Measurements from ENCODE around the gene SH3YL1.

SH3YL1 gene

GRCh38 chr2:213932-214693 is 49.7 kb downstream of the SH3YL1 start:
- Histone ChIP-seq H3K4me3 (ENCODE audit: low read depth, low read length) (no peak overlapping the region), H3K27me3 (ENCODE audit: control insufficient read depth, insufficient read depth, low read length) (no peaks in the 10 kb centered on the region; the same call in 1 of the 2 replicates), H3K9ac (ENCODE audit: low read depth, low read length) (no peak overlapping the region), H3K9me3 (ENCODE audit: control insufficient read depth, insufficient read depth, low read length) (peaks cover 6% of the 10 kb centered on the region; the same call in 1 of the 2 replicates), H3K36me3 (ENCODE audit: control insufficient read depth, insufficient read depth, low read length) (no peaks in the 10 kb centered on the region), H3K4me1 (ENCODE audit: control insufficient read depth, insufficient read depth, low read length) (no peaks in the 10 kb centered on the region), H3K27ac (ENCODE audit: low read depth, low read length) (no peak overlapping the region)

- no peaks in the 10 kb centered on the region; the same call in 1 of the 2 replicates for H3K27me3 ChIP-seq (ENCODE audit: control insufficient read depth, insufficient read depth, low read length)
- no peaks in the 10 kb centered on the region for H3K36me3 ChIP-seq (ENCODE audit: control insufficient read depth, insufficient read depth, low read length)
- no peak overlapping the region for H3K4me3 ChIP-seq (ENCODE audit: low read depth, low read length)
- H3K9me3 ChIP-seq (ENCODE audit: control insufficient read depth, insufficient read depth, low read length), result peaks cover 8% of the 10 kb centered on the region; the same call in 1 of the 2 replicates
- no peak overlapping the region for H3K27ac ChIP-seq (ENCODE audit: low read depth, low read length)
- H3K4me1 ChIP-seq (ENCODE audit: control insufficient read depth, insufficient read depth, low read length), result no peaks in the 10 kb centered on the region
- no peak overlapping the region for H3K9ac ChIP-seq (ENCODE audit: low read depth, low read length)
Measured at GRCh38 chr2:211486-212184, 52.2 kb downstream of the SH3YL1 start.

GRCh38 chr2:210660-211059 is 53.2 kb downstream of the SH3YL1 start:
- Histone ChIP-seq H3K27ac (ENCODE audit: low read depth, low read length) (no peak overlapping the region), H3K9ac (ENCODE audit: low read depth, low read length) (no peak overlapping the region), H3K4me1 (ENCODE audit: control insufficient read depth, insufficient read depth, low read length) (no peaks in the 10 kb centered on the region), H3K36me3 (ENCODE audit: control insufficient read depth, insufficient read depth, low read length) (no peaks in the 10 kb centered on the region), H3K27me3 (ENCODE audit: control insufficient read depth, insufficient read depth, low read length) (no peaks in the 10 kb centered on the region; the same call in 1 of the 2 replicates), H3K4me3 (ENCODE audit: low read depth, low read length) (no peak overlapping the region), H3K9me3 (ENCODE audit: control insufficient read depth, insufficient read depth, low read length) (peaks cover 8% of the 10 kb centered on the region; the same call in 1 of the 2 replicates)

- no peaks in the 10 kb centered on the region; the same call in 1 of the 2 replicates for H3K27me3 ChIP-seq (ENCODE audit: control insufficient read depth, insufficient read depth, low read length)
- H3K4me3 ChIP-seq (ENCODE audit: low read depth, low read length), result no peak overlapping the region
- no peak overlapping the region for H3K9ac ChIP-seq (ENCODE audit: low read depth, low read length)
- peaks cover 8% of the 10 kb centered on the region; the same call in 1 of the 2 replicates for H3K9me3 ChIP-seq (ENCODE audit: control insufficient read depth, insufficient read depth, low read length)
- H3K36me3 ChIP-seq (ENCODE audit: control insufficient read depth, insufficient read depth, low read length), result no peaks in the 10 kb centered on the region
- H3K27ac ChIP-seq (ENCODE audit: low read depth, low read length), result no peak overlapping the region
- no peaks in the 10 kb centered on the region for H3K4me1 ChIP-seq (ENCODE audit: control insufficient read depth, insufficient read depth, low read length)
Measured at GRCh38 chr2:209470-209869, 54.4 kb downstream of the SH3YL1 start.

- no peaks in the 10 kb centered on the region; the same call in 1 of the 2 replicates for H3K27me3 ChIP-seq (ENCODE audit: control insufficient read depth, insufficient read depth, low read length)
Measured at GRCh38 chr2:208335-208734, 55.5 kb downstream of the SH3YL1 start.

GRCh38 chr2:203984-204383 is 59.8 kb downstream of the SH3YL1 start:
- no peaks in the 10 kb centered on the region for H3K4me1 ChIP-seq (ENCODE audit: control insufficient read depth, insufficient read depth, low read length)

More at GRCh38 chr2:208335-208734, 55.5 kb downstream of the SH3YL1 start:
- H3K4me1 ChIP-seq (ENCODE audit: control insufficient read depth, insufficient read depth, low read length), result no peaks in the 10 kb centered on the region
- peaks cover 8% of the 10 kb centered on the region; the same call in 1 of the 2 replicates for H3K9me3 ChIP-seq (ENCODE audit: control insufficient read depth, insufficient read depth, low read length)
- H3K9ac ChIP-seq (ENCODE audit: low read depth, low read length), result no peak overlapping the region
- no peak overlapping the region for H3K27ac ChIP-seq (ENCODE audit: low read depth, low read length)
- no peaks in the 10 kb centered on the region for H3K36me3 ChIP-seq (ENCODE audit: control insufficient read depth, insufficient read depth, low read length)
- no peak overlapping the region for H3K4me3 ChIP-seq (ENCODE audit: low read depth, low read length)

GRCh38 chr2:203401-203800 is 60.4 kb downstream of the SH3YL1 start:
- Histone ChIP-seq H3K4me1 (ENCODE audit: control insufficient read depth, insufficient read depth, low read length) (no peaks in the 10 kb centered on the region), H3K27ac (ENCODE audit: low read depth, low read length) (no peak overlapping the region), H3K27me3 (ENCODE audit: control insufficient read depth, insufficient read depth, low read length) (no peaks in the 10 kb centered on the region)

More at GRCh38 chr2:203984-204383, 59.8 kb downstream of the SH3YL1 start:
- Histone ChIP-seq H3K27ac (ENCODE audit: low read depth, low read length) (no peak overlapping the region), H3K36me3 (ENCODE audit: control insufficient read depth, insufficient read depth, low read length) (no peaks in the 10 kb centered on the region), H3K4me3 (ENCODE audit: low read depth, low read length) (no peak overlapping the region), H3K27me3 (ENCODE audit: control insufficient read depth, insufficient read depth, low read length) (no peaks in the 10 kb centered on the region), H3K9me3 (ENCODE audit: control insufficient read depth, insufficient read depth, low read length) (0 out of 2 replicates have a peak, but pooled peaks cover 2% of the 10 kb centered on the region), H3K9ac (ENCODE audit: low read depth, low read length) (no peak overlapping the region)

GRCh38 chr2:202945-203344 is 60.9 kb downstream of the SH3YL1 start:
- Histone ChIP-seq H3K36me3 (ENCODE audit: control insufficient read depth, insufficient read depth, low read length) (no peaks in the 10 kb centered on the region), H3K9me3 (ENCODE audit: control insufficient read depth, insufficient read depth, low read length) (0 out of 2 replicates have a peak, but pooled peaks cover 2% of the 10 kb centered on the region), H3K9ac (ENCODE audit: low read depth, low read length) (no peak overlapping the region), H3K27ac (ENCODE audit: low read depth, low read length) (no peak overlapping the region), H3K4me1 (ENCODE audit: control insufficient read depth, insufficient read depth, low read length) (no peaks in the 10 kb centered on the region), H3K4me3 (ENCODE audit: low read depth, low read length) (no peak overlapping the region), H3K27me3 (ENCODE audit: control insufficient read depth, insufficient read depth, low read length) (no peaks in the 10 kb centered on the region)

More at GRCh38 chr2:203401-203800, 60.4 kb downstream of the SH3YL1 start:
- H3K9me3 ChIP-seq (ENCODE audit: control insufficient read depth, insufficient read depth, low read length), result 0 out of 2 replicates have a peak, but pooled peaks cover 2% of the 10 kb centered on the region
- no peak overlapping the region for H3K4me3 ChIP-seq (ENCODE audit: low read depth, low read length)
- no peaks in the 10 kb centered on the region for H3K36me3 ChIP-seq (ENCODE audit: control insufficient read depth, insufficient read depth, low read length)
- no peak overlapping the region for H3K9ac ChIP-seq (ENCODE audit: low read depth, low read length)

GRCh38 chr2:201648-202433 is 62.0 kb downstream of the SH3YL1 start:
- Histone ChIP-seq H3K27ac (ENCODE audit: low read depth, low read length) (no peak overlapping the region), H3K9me3 (ENCODE audit: control insufficient read depth, insufficient read depth, low read length) (0 out of 2 replicates have a peak, but pooled peaks cover 2% of the 10 kb centered on the region), H3K27me3 (ENCODE audit: control insufficient read depth, insufficient read depth, low read length) (no peaks in the 10 kb centered on the region), H3K36me3 (ENCODE audit: control insufficient read depth, insufficient read depth, low read length) (no peaks in the 10 kb centered on the region), H3K9ac (ENCODE audit: low read depth, low read length) (no peak overlapping the region), H3K4me3 (ENCODE audit: low read depth, low read length) (no peak overlapping the region), H3K4me1 (ENCODE audit: control insufficient read depth, insufficient read depth, low read length) (no peaks in the 10 kb centered on the region)

- H3K4me1 ChIP-seq (ENCODE audit: control insufficient read depth, insufficient read depth, low read length), result no peaks in the 10 kb centered on the region
- no peaks in the 10 kb centered on the region for H3K36me3 ChIP-seq (ENCODE audit: control insufficient read depth, insufficient read depth, low read length)
- no peaks in the 10 kb centered on the region for H3K27me3 ChIP-seq (ENCODE audit: control insufficient read depth, insufficient read depth, low read length)
- H3K4me3 ChIP-seq (ENCODE audit: low read depth, low read length), result no peak overlapping the region
- no peak overlapping the region for H3K9ac ChIP-seq (ENCODE audit: low read depth, low read length)
- no peak overlapping the region for H3K27ac ChIP-seq (ENCODE audit: low read depth, low read length)
- no peaks in the 10 kb centered on the region for H3K9me3 ChIP-seq (ENCODE audit: control insufficient read depth, insufficient read depth, low read length)
Measured at GRCh38 chr2:199041-199966, 64.5 kb downstream of the SH3YL1 start.
